Effector CD8-positive, alpha-beta T cell (primary cell): ENCODE data around the gene BRI3BP.
"Not testable (repeated sequence)": the region's sequence is repeated elsewhere in the genome, so short reads cannot be mapped to it uniquely, and the experiment has no call there.

Experiments used
- DNase-seq: peaks from one replicate; lab custom pipeline; 2025; lab: John Stamatoyannopoulos, UW

The BRI3BP gene

GRCh38 chr12:125021771-125022170 lies 28.3 kb downstream of the BRI3BP start:
- DNase-seq: no peak

- no peak for DNase-seq
Measured at GRCh38 chr12:125023065-125023464, 29.6 kb downstream of the BRI3BP start.

- no peak for DNase-seq
Measured at GRCh38 chr12:125024949-125025563, 31.6 kb downstream of the BRI3BP start.

GRCh38 chr12:125025606-125026235 lies 32.3 kb downstream of the BRI3BP start:
- DNase-seq: no peak

- no peak for DNase-seq
Measured at GRCh38 chr12:125028106-125028505, 34.7 kb downstream of the BRI3BP start.

GRCh38 chr12:125029761-125030358 lies 36.4 kb downstream of the BRI3BP start:
- no peak for DNase-seq

- not testable (repeated sequence) for DNase-seq
Measured at GRCh38 chr12:125031471-125031870, 38.0 kb downstream of the BRI3BP start.

- no peak for DNase-seq
Measured at GRCh38 chr12:125032466-125033152, 39.2 kb downstream of the BRI3BP start.

GRCh38 chr12:125033288-125033687 lies 39.8 kb downstream of the BRI3BP start:
- DNase-seq: no peak

- no peak for DNase-seq
Measured at GRCh38 chr12:125038976-125039625, 45.7 kb downstream of the BRI3BP start.

GRCh38 chr12:125049093-125049458 lies 55.6 kb downstream of the BRI3BP start:
- no peak for DNase-seq

- no peak for DNase-seq
Measured at GRCh38 chr12:125050446-125050845, 57.0 kb downstream of the BRI3BP start.

GRCh38 chr12:125050868-125051267 lies 57.4 kb downstream of the BRI3BP start:
- DNase-seq: no peak

GRCh38 chr12:125053821-125054220 lies 60.4 kb downstream of the BRI3BP start:
- DNase-seq: no peak

- DNase-seq: no peak
Measured at GRCh38 chr12:125055591-125055990, 62.1 kb downstream of the BRI3BP start.

- no peak for DNase-seq
Measured at GRCh38 chr12:125056306-125056705, 62.9 kb downstream of the BRI3BP start.

- DNase-seq: no peak
Measured at GRCh38 chr12:125057708-125058107, 64.3 kb downstream of the BRI3BP start.

- no peak for DNase-seq
Measured at GRCh38 chr12:125061229-125061628, 67.8 kb downstream of the BRI3BP start.

GRCh38 chr12:125063522-125063921 lies 70.1 kb downstream of the BRI3BP start:
- not testable (repeated sequence) for DNase-seq

- no peak for DNase-seq
Measured at GRCh38 chr12:125064492-125064891, 71.0 kb downstream of the BRI3BP start.

GRCh38 chr12:125065021-125065918 lies 71.8 kb downstream of the BRI3BP start, which contains the start of gene AACS:
AACS (plus strand) TSS chr12:125065435; CDS start chr12:125065585, 150 bp downstream.
- DNase-seq: peak; percentile 70
